Measurements from ENCODE around the gene C6orf47.

Gene C6orf47

GRCh38 chr6:31662124-31662723 lies 1.6 kb upstream of the C6orf47 start:
- Histone ChIP-seq H3K27me3 (no peaks in the 10 kb centered on the region), H3K9me3 (no peaks in the 10 kb centered on the region), H3K36me3 (peaks cover 33% of the 10 kb centered on the region), H3K9ac (peak overlapping the region; percentile 91; the same call in 1 of the 2 replicates), H3K27ac (0 out of 2 replicates have a peak overlapping the region, but pooled peaks have one; percentile 16), H4K20me1 (peaks cover 15% of the 10 kb centered on the region; the same call in 1 of the 2 replicates), H3K4me3 (no peak overlapping the region), H3K4me2 (peak overlapping the region; percentile 100), H3K4me1 (peaks cover 73% of the 10 kb centered on the region)
- no peak for TF ChIP-seq Cebpa-rat (IDR thresholded peaks at IDR 0.05)

- Histone ChIP-seq H3K27me3 (no peaks in the 10 kb centered on the region), H3K9me3 (no peaks in the 10 kb centered on the region), H3K27ac (peak overlapping the region; percentile 90), H3K4me2 (peak overlapping the region; percentile 100), H3K4me1 (peaks cover 66% of the 10 kb centered on the region), H3K36me3 (peaks cover 33% of the 10 kb centered on the region), H3K4me3 (peak overlapping the region; percentile 79), H3K9ac (peak overlapping the region; percentile 91), H4K20me1 (peaks cover 15% of the 10 kb centered on the region; the same call in 1 of the 2 replicates)
- TF ChIP-seq Cebpa-rat (IDR thresholded peaks at IDR 0.05), result no peak
These were observed 915 bp upstream of the C6orf47 start for GRCh38 chr6:31661262-31662123.

- peak overlapping the region; percentile 100 for H3K4me2 ChIP-seq
- H3K9ac ChIP-seq, result peak overlapping the region; percentile 91
- no peak for TF ChIP-seq Cebpa-rat (IDR thresholded peaks at IDR 0.05)
- H3K27ac ChIP-seq, result peak overlapping the region; percentile 90
- no peaks in the 10 kb centered on the region for H3K27me3 ChIP-seq
- peaks cover 49% of the 10 kb centered on the region for H3K36me3 ChIP-seq
- H3K4me3 ChIP-seq, result peak overlapping the region; percentile 79
- H3K4me1 ChIP-seq, result peaks cover 77% of the 10 kb centered on the region
- peaks cover 15% of the 10 kb centered on the region; the same call in 1 of the 2 replicates for H4K20me1 ChIP-seq
- H3K9me3 ChIP-seq, result no peaks in the 10 kb centered on the region
These were observed 763 bp downstream of the C6orf47 start for GRCh38 chr6:31659649-31660380.

DNA sequence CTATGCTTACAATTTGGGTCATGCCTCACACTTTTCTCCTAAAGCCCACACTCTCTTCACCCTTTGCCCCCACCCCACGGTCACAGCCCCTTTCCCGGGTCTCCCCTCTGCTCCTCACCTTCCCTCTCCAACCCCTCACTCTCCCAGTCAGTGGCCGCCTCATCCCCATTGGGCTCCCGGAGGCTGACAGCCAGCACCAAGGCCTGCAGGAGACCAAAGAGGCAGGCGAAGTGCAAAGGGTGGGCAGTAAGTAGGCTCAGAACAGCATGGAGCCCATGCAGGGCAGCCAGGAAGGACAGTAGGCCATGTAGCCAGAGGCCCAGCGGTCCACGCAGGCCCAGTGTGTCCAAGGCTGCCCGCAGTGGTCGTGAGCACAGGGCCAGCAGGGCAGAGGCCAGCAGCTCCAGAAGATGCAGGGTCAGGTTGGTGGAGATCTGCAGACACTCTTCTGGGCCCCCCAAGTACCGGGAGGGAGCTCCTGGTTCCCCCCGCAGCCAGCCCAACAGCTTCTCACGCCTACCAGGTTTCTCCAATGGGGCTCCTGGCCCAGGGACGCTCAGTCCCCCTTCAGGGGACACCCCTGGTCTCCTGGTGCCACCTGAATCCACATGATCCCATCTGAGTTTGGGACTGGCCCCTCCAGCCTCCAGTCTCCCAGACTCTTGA lies 1.5 kb downstream of the C6orf47 start:
- Histone ChIP-seq H3K27ac (peak overlapping the region; percentile 90), H3K4me1 (peaks cover 81% of the 10 kb centered on the region), H3K27me3 (no peaks in the 10 kb centered on the region), H3K36me3 (peaks cover 49% of the 10 kb centered on the region), H3K4me3 (peak overlapping the region; percentile 79), H3K9ac (peak overlapping the region; percentile 91), H3K9me3 (no peaks in the 10 kb centered on the region), H4K20me1 (peaks cover 15% of the 10 kb centered on the region; the same call in 1 of the 2 replicates), H3K4me2 (peak overlapping the region; percentile 100)
- no peak for TF ChIP-seq Cebpa-rat (IDR thresholded peaks at IDR 0.05)

GRCh38 chr6:31658158-31658688 lies 2.4 kb downstream of the C6orf47 start:
- Histone ChIP-seq H3K4me3 (no peak overlapping the region), H3K27ac (no peak overlapping the region), H3K9me3 (no peaks in the 10 kb centered on the region), H3K4me1 (peaks cover 78% of the 10 kb centered on the region), H3K27me3 (no peaks in the 10 kb centered on the region), H3K9ac (peak overlapping the region; percentile 91), H3K4me2 (peak overlapping the region; percentile 100), H4K20me1 (peaks cover 15% of the 10 kb centered on the region; the same call in 1 of the 2 replicates), H3K36me3 (peaks cover 49% of the 10 kb centered on the region)
- no peak for TF ChIP-seq Cebpa-rat (IDR thresholded peaks at IDR 0.05)

GRCh38 chr6:31657406-31658157 lies 3.0 kb downstream of the C6orf47 start:
- H3K9ac ChIP-seq, result no peak overlapping the region; the same call in 1 of the 2 replicates
- H3K4me1 ChIP-seq, result peaks cover 74% of the 10 kb centered on the region
- H3K4me2 ChIP-seq, result peak overlapping the region; percentile 100
- no peak for TF ChIP-seq Cebpa-rat (IDR thresholded peaks at IDR 0.05)
- H3K9me3 ChIP-seq, result no peaks in the 10 kb centered on the region
- H3K27me3 ChIP-seq, result no peaks in the 10 kb centered on the region
- peaks cover 15% of the 10 kb centered on the region; the same call in 1 of the 2 replicates for H4K20me1 ChIP-seq
- peaks cover 45% of the 10 kb centered on the region for H3K36me3 ChIP-seq
- H3K27ac ChIP-seq, result no peak overlapping the region
- H3K4me3 ChIP-seq, result no peak overlapping the region

DNA sequence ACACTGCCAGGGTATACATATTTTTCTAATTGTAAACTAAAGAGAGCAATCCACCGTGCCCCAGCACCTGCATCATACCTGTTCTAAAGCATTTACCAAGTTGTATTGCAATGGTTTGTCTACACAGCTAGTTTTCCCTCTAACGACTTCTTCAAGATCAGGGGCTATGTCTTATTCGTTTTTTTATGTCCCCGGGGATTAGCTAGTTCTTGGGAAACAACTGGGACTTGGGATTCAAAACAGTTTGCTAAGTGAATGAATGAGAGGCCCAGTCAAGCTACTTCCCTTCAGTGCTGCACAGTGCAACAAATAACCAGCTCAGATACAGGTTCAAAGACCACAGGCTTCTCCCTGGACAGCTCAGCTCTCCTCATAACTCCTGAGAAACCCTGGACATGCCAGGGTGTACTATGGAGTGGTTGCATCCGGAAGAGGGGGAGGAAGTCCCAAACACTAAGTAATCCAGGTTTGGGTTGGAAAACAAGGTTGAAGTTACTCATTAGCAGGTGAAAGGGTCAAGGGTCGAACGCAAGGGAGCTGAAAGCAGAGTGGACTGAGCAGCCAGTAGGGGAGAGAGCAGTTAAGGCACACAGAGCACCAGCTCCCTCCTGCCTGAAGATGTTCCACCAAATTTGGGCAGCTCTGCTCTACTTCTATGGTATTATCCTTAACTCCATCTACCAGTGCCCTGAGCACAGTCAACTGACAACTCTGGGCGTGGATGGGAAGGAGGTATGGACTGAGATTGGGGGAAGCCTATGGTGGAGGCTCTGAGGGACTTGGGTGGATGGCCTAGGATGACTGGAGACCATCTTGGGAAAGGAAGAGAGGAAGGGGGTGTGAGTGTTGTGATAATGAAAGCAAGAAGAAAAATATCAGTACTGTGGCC lies 5.0 kb downstream of the C6orf47 start, which contains the start of gene APOM:
APOM (plus strand) TSS at position 546 of the 889 bp plus-strand sequence; CDS start at position 619, 73 bp downstream.
- Histone ChIP-seq H3K27me3 (no peaks in the 10 kb centered on the region), H3K4me1 (peaks cover 66% of the 10 kb centered on the region), H3K36me3 (peaks cover 41% of the 10 kb centered on the region), H4K20me1 (peaks cover 26% of the 10 kb centered on the region; the same call in 1 of the 2 replicates), H3K9me3 (no peaks in the 10 kb centered on the region), H3K9ac (no peak within 1 kb of the TSS), H3K27ac (no peak within 1 kb of the TSS), H3K4me2 (no peak within 1 kb of the TSS), H3K4me3 (no peak within 1 kb of the TSS)
- no peak for TF ChIP-seq Cebpa-rat (IDR thresholded peaks at IDR 0.05)

Data from BLaER1 (cell line).